Peyer's patch (tissue), 4 donors: ENCODE measurements around the gene GBP1.

Experiments
- CTCF ChIP-seq, 6 experiments: fragments of 450-650 bp in 4 of 6; fragments of 200-600 bp in 2 of 6; sonication (generic) in 1 of 6; IDR thresholded peaks; one replicate each; pipeline ENCODE4 v1.5.1; 2017 to 2019; ENCODE audit warnings: antibody characterized with exemption in 6 of 6, mild to moderate bottlenecking in 3 of 6, moderate library complexity in 1 of 6
- POLR2A ChIP-seq, 2 donors: fragments of 450-650 bp; IDR thresholded peaks; one replicate each; pipeline ENCODE4 v1.5.1; 2017; ENCODE audit warnings: antibody characterized with exemption in 2 of 2, mild to moderate bottlenecking in 2 of 2, moderate library complexity in 2 of 2

GRCh38 chr1:89104147-89104546, 39.1 kb upstream of the GBP1 start:
- TF ChIP-seq CTCF (IDR thresholded peaks at IDR 0.05) (no peak), POLR2A (IDR thresholded peaks at IDR 0.05) (no peak)
